Uterus (tissue), 2 donors: ENCODE data around the gene ASTN2.

Source experiments
- POLR2A ChIP-seq, 2 donors: fragments of 450-650 bp; IDR thresholded peaks; one replicate each; pipeline ENCODE4 v1.6.1; 2016; ENCODE audit warnings: antibody characterized with exemption in 2 of 2, mild to moderate bottlenecking in 1 of 2, moderate library complexity in 1 of 2
- TF ChIP-seq, protein P1 (sequence below), 4 experiments: fragments of 200-600 bp in 2 of 4; fragments of 450-650 bp in 2 of 4; sonication (generic) in 2 of 4; IDR thresholded peaks; one replicate each; pipeline ENCODE4 v1.5.1; 2016 to 2019; ENCODE audit warnings: antibody characterized with exemption in 4 of 4, mild to moderate bottlenecking in 2 of 4, moderate library complexity in 1 of 4

DNA sequence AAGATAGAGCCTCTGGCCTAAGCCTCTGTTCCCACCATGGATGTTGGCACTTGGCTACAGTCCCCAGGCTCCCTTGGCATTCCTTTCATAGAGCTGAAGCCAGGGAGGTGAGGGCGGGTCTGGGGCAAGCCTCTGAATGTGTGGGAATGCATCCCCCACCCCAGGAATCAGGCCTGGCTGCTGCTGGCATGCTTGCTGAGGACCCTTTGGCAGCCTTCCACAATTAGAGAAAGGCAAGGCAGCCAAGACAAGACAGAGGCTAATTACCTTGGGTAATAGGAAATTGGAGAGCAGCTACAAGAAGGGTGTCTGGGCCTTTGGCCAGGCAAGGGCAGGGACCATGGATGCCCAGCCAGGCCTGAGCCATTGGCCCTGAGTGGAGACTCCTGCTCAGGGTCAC is 932.1 kb downstream of the ASTN2 start:
- no peak for TF ChIP-seq POLR2A (IDR thresholded peaks at IDR 0.05)
- TF ChIP-seq, protein P1, sequence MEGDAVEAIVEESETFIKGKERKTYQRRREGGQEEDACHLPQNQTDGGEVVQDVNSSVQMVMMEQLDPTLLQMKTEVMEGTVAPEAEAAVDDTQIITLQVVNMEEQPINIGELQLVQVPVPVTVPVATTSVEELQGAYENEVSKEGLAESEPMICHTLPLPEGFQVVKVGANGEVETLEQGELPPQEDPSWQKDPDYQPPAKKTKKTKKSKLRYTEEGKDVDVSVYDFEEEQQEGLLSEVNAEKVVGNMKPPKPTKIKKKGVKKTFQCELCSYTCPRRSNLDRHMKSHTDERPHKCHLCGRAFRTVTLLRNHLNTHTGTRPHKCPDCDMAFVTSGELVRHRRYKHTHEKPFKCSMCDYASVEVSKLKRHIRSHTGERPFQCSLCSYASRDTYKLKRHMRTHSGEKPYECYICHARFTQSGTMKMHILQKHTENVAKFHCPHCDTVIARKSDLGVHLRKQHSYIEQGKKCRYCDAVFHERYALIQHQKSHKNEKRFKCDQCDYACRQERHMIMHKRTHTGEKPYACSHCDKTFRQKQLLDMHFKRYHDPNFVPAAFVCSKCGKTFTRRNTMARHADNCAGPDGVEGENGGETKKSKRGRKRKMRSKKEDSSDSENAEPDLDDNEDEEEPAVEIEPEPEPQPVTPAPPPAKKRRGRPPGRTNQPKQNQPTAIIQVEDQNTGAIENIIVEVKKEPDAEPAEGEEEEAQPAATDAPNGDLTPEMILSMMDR (IDR thresholded peaks at IDR 0.05) = no peak
